Measurements from ENCODE around the gene SH3GL3. TPM values are rescaled to one million over a fixed set of nuclear protein-coding genes. Genes with fewer than 3 reads are reported as not detected.

SH3GL3 gene
- total RNA-seq, 2 experiments from 2014 or later: not detected

DNA sequence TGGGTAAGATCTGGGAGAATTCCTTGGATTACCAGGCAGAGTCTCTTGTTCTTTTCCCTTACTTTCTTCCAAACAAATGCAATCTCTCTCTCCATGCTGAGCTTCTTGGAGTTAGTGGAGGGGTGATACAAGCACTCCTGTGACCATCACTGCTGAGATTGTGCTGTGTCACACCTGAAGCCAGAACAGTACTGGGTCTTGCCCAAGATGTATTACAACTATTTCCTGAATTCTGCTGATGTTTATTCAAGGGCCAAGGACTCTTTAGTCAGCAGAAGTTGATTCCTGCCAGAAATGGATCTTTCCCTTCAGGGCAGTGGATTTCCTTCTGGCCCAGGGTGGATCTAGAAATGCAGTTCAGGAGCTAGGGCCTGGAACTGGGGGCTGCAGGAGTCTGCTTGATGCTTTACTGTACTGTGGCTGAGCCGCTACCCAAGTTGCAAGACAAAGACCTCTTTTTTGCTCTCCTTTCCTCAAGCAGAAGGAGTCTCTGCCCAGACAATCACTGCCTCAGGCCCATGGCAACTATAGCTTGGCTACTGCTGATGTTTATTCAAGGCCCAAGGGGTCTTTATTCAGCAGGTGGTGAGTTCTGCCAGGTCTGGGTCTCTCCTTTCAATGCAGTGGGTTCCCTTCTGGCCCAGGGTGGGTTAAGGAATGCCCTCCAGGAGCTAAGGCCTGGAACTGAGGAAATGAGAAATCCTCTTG lies 98.8 kb downstream of the SH3GL3 start:
- CTCF ChIA-PET: no interaction called here

GRCh38 chr15:83546512-83546888 lies 99.4 kb downstream of the SH3GL3 start:
- no peak overlapping the region for H3K27ac Mint-ChIP-seq

More for the DNA sequence above, 98.8 kb downstream of the SH3GL3 start:
- POLR2A ChIA-PET: no interaction called here
- H3K4me1 Mint-ChIP-seq: no peaks in the 10 kb centered on the region
- H3K36me3 Mint-ChIP-seq (ENCODE audit: low read depth): no peaks in the 10 kb centered on the region
- H3K4me3 Mint-ChIP-seq: no peak overlapping the region
- no peak overlapping the region for H3K27ac Mint-ChIP-seq
- no peaks in the 10 kb centered on the region for H3K9me3 Mint-ChIP-seq
- H3K27me3 Mint-ChIP-seq: peaks cover 4% of the 10 kb centered on the region
- no peak for DNase-seq

GRCh38 chr15:83547168-83547567 lies 100.0 kb downstream of the SH3GL3 start:
- no peak for DNase-seq
- H3K4me1 Mint-ChIP-seq: no peaks in the 10 kb centered on the region
- H3K9me3 Mint-ChIP-seq: no peaks in the 10 kb centered on the region
- CTCF ChIA-PET: no interaction called here
- H3K27me3 Mint-ChIP-seq: peaks cover 6% of the 10 kb centered on the region
- H3K36me3 Mint-ChIP-seq (ENCODE audit: low read depth): no peaks in the 10 kb centered on the region
- POLR2A ChIA-PET: no interaction called here
- H3K4me3 Mint-ChIP-seq: no peak overlapping the region
- no peak overlapping the region for H3K27ac Mint-ChIP-seq

More at GRCh38 chr15:83546512-83546888, 99.4 kb downstream of the SH3GL3 start:
- POLR2A ChIA-PET: no interaction called here
- Mint-ChIP-seq H3K27me3 (peaks cover 6% of the 10 kb centered on the region), H3K4me1 (no peaks in the 10 kb centered on the region), H3K4me3 (no peak overlapping the region), H3K9me3 (no peaks in the 10 kb centered on the region), H3K36me3 (ENCODE audit: low read depth) (no peaks in the 10 kb centered on the region)
- no peak for DNase-seq
- CTCF ChIA-PET: no interaction called here

GRCh38 chr15:83549623-83550022 lies 102.5 kb downstream of the SH3GL3 start:
- CTCF ChIA-PET: no interaction called here
- no peaks in the 10 kb centered on the region for H3K4me1 Mint-ChIP-seq
- no peak for DNase-seq
- H3K27me3 Mint-ChIP-seq: peaks cover 4% of the 10 kb centered on the region
- H3K36me3 Mint-ChIP-seq (ENCODE audit: low read depth): no peaks in the 10 kb centered on the region
- H3K4me3 Mint-ChIP-seq: no peak overlapping the region
- no peaks in the 10 kb centered on the region for H3K9me3 Mint-ChIP-seq
- POLR2A ChIA-PET: no interaction called here
- H3K27ac Mint-ChIP-seq: no peak overlapping the region

- no peak overlapping the region for H3K4me3 Mint-ChIP-seq
- peaks cover 6% of the 10 kb centered on the region for H3K27me3 Mint-ChIP-seq
Measured at GRCh38 chr15:83554558-83554957, 107.4 kb downstream of the SH3GL3 start.

DNA sequence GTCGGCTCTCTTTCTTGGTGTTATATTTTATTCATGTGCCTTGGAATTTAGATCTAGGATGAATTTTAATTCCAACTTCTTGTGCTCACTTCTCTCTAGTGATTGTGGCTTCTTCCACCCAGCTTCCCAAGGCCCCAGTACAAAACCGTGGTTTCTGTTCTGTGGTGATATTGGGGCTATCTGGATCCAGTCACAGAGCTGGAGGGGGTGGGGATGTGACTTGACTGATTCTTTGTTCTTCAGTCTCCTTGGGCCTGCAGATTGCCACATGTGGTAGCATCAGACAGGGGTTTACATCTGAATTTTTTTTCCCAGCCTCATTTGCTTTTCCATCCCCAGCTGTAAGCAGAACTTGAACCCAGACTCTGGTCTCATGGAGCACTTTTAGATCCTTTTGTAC lies 108.2 kb downstream of the SH3GL3 start:
- H3K27me3 Mint-ChIP-seq: peaks cover 6% of the 10 kb centered on the region
- no peaks in the 10 kb centered on the region for H3K36me3 Mint-ChIP-seq (ENCODE audit: low read depth)
- DNase-seq: no peak
- CTCF ChIA-PET: interaction anchor here (1.1 kb wide), 1 partner anchor 109 kb away, joined by 3 read pairs; no protein-coding TSS in a partner anchor
- H3K4me3 Mint-ChIP-seq: no peak overlapping the region
- POLR2A ChIA-PET: no interaction called here
- no peak overlapping the region for H3K27ac Mint-ChIP-seq
- H3K4me1 Mint-ChIP-seq: no peaks in the 10 kb centered on the region
- H3K9me3 Mint-ChIP-seq: no peaks in the 10 kb centered on the region

More at GRCh38 chr15:83554558-83554957, 107.4 kb downstream of the SH3GL3 start:
- H3K4me1 Mint-ChIP-seq: no peaks in the 10 kb centered on the region
- H3K27ac Mint-ChIP-seq: no peak overlapping the region
- no peak for DNase-seq
- ChIA-PET POLR2A (no interaction called here), CTCF (no interaction called here)
- no peaks in the 10 kb centered on the region for H3K36me3 Mint-ChIP-seq (ENCODE audit: low read depth)
- no peaks in the 10 kb centered on the region for H3K9me3 Mint-ChIP-seq

DNA sequence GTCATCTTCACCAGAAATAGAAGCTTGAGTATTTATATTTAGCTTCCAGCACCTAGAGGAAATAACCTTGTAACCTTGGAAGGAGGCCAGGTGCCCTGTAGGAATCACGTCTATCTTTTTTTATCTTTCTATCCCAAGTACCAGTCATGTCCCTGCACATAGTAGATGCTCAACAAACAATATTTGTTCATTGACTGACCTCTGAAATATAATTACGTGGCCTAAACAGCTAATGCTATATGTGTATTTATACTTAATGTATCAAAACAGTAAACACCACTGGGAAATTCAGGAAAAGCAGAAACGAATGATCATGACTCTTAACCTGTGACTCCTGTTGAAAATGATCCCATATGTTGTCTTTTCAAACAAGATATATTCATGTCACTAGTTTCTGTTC lies 108.9 kb downstream of the SH3GL3 start:
- H3K27ac Mint-ChIP-seq: no peak overlapping the region
- no peaks in the 10 kb centered on the region for H3K36me3 Mint-ChIP-seq (ENCODE audit: low read depth)
- CTCF ChIA-PET: interaction anchor here (1.1 to 1.7 kb wide), 2 partner anchors 10 to 110 kb away, joined by 3 to 7 read pairs; no protein-coding TSS in a partner anchor

DNA sequence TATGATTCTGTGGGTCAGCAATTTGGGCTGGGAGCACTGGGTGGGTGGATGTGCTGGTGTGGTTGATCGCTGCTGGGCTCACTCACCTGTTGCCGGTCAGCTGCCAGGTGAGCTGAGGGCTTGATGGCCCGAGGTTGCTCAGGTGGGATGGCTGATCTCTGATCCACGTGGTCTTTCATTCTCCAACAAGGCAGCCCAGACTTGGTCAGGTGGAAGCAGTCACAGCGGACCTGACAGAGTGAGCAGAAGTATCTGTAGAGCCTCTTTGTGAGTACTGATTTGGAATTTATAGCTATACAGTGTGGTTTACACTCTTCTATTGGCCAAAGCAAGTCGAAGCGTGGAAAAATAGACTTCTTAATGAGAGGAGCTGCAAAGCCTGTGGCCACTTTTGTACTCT lies 109.6 kb downstream of the SH3GL3 start:
- H3K27ac Mint-ChIP-seq: no peak overlapping the region
- ChIA-PET POLR2A (no interaction called here), CTCF (interaction anchor here (1.7 to 6.5 kb wide), 2 partner anchors 9 to 119 kb away, joined by 7 to 51 read pairs; no protein-coding TSS in a partner anchor)
- H3K27me3 Mint-ChIP-seq: peaks cover 3% of the 10 kb centered on the region
- no peaks in the 10 kb centered on the region for H3K4me1 Mint-ChIP-seq
- no peak for DNase-seq
- H3K4me3 Mint-ChIP-seq: no peak overlapping the region
- H3K36me3 Mint-ChIP-seq (ENCODE audit: low read depth): no peaks in the 10 kb centered on the region
- H3K9me3 Mint-ChIP-seq: no peaks in the 10 kb centered on the region

More for the DNA sequence above, 108.9 kb downstream of the SH3GL3 start:
- H3K9me3 Mint-ChIP-seq: no peaks in the 10 kb centered on the region
- H3K27me3 Mint-ChIP-seq: peaks cover 6% of the 10 kb centered on the region
- H3K4me1 Mint-ChIP-seq: no peaks in the 10 kb centered on the region
- POLR2A ChIA-PET: no interaction called here
- no peak overlapping the region for H3K4me3 Mint-ChIP-seq
- no peak for DNase-seq

DNA sequence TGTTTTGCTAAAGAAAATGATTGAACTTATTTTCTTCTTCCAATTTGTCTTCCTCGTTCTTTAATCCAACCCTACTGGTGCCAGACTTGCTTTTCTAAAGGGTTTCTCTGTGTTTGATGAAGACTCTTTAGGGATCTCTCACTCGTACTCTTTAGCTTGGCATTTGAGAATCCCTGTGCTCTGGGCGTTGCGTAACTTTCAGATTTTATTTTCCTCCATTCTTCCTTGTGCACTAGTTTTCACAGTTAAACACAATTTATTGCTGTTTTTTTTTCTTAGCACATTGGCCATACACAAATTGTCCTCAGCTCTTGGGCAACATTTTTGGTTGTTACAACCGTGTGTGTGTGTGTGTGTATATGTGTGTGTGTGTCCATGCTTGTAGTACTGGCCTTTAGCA lies 111.0 kb downstream of the SH3GL3 start:
- no peaks in the 10 kb centered on the region for H3K9me3 Mint-ChIP-seq
- no peak for DNase-seq
- no peaks in the 10 kb centered on the region for H3K36me3 Mint-ChIP-seq (ENCODE audit: low read depth)
- H3K4me3 Mint-ChIP-seq: no peak overlapping the region
- H3K4me1 Mint-ChIP-seq: no peaks in the 10 kb centered on the region
- no peak overlapping the region for H3K27ac Mint-ChIP-seq
- POLR2A ChIA-PET: no interaction called here
- peaks cover 3% of the 10 kb centered on the region for H3K27me3 Mint-ChIP-seq
- CTCF ChIA-PET: interaction anchor here (0.8 to 6.5 kb wide), 3 partner anchors 10 to 120 kb away, joined by 4 to 51 read pairs (median 6); no protein-coding TSS in a partner anchor

DNA sequence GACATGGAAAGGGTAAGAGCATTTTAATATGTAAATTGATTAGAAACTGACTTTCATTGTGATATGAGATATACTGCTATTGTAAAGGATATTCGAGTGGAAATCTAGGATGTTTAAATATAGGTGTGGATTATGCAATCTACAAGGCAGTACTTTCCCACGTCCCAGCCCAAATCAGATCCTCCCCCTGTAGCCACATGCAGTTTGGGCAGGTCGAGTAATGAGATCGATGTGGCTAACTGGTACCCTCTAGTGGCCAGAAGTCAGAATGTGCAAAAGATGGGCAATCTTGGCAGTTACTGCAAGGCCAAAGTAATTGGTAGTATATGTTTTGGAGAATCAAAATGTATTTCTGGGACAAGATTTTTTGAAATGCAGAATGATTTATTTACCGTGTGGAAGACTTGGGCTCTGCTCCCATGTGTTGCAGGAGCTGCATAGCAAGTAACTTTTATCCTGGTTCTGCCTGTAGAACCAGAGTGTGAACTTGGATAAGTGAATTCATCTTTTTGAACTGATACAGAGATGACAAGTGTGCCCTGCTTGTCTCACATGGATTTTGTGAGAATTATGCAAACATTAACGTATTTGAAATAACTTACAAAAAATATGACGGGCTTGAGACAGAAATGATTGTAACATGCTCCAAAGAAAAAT lies 112.3 kb downstream of the SH3GL3 start:
- Mint-ChIP-seq H3K27ac (no peak overlapping the region), H3K9me3 (no peaks in the 10 kb centered on the region), H3K27me3 (peaks cover 2% of the 10 kb centered on the region), H3K4me3 (no peak overlapping the region), H3K4me1 (no peaks in the 10 kb centered on the region), H3K36me3 (ENCODE audit: low read depth) (no peaks in the 10 kb centered on the region)
- CTCF ChIA-PET: interaction anchor here (0.8 to 6.5 kb wide), 5 partner anchors 8 to 312 kb away, joined by 6 to 51 read pairs (median 7); partner anchors contain the start of gene SH3GL3
- peak; percentile 45 for DNase-seq
- POLR2A ChIA-PET: no interaction called here

DNA sequence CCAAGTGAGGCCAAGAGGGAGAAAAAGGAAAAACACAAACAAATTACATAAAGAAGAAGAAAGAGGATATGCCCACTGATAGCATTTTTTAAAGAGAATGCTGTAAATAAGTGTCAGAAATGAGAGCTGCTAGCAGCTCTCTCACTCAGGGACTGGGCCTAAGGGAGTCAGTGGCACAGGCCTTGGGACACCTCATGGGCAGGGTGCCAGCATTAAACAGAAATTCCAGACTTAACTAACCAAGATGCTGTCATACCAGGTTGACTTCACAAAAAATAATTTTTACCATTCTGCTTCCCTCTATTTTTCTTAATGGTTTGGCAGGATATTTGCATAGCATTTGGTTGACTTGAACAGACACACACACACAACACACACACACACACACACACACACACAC lies 114.5 kb downstream of the SH3GL3 start:
- Mint-ChIP-seq H3K4me1 (no peaks in the 10 kb centered on the region), H3K27ac (no peak overlapping the region), H3K9me3 (no peaks in the 10 kb centered on the region), H3K4me3 (no peak overlapping the region), H3K36me3 (ENCODE audit: low read depth) (no peaks in the 10 kb centered on the region), H3K27me3 (peaks cover 4% of the 10 kb centered on the region)
- POLR2A ChIA-PET: no interaction called here
- no peak for DNase-seq
- CTCF ChIA-PET: interaction anchor here (1.1 to 6.5 kb wide), 7 partner anchors 9 to 314 kb away, joined by 3 to 51 read pairs (median 7); partner anchors contain the start of gene SH3GL3

DNA sequence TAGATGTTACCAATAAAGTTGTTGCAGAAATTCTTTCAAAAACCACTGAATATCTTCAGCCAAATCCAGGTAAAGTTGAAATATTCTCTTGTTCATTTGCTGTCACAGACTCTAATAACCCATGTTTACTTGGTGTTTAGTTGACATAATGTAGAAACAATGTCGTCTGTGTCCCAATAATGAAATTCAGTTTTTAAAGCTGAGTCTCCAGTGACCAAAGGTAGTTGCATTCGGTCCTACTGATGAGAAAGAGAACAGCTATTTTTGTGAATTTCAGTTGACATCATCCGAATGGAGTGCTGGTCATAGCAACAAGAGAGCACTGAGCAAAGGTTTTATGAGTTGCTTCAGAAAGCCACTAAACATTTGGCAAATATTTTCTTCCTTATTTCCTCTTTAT lies 118.0 kb downstream of the SH3GL3 start:
- POLR2A ChIA-PET: no interaction called here
- no peak for DNase-seq
- Mint-ChIP-seq H3K36me3 (ENCODE audit: low read depth) (no peaks in the 10 kb centered on the region), H3K4me1 (no peaks in the 10 kb centered on the region), H3K27ac (no peak overlapping the region), H3K9me3 (no peaks in the 10 kb centered on the region), H3K27me3 (peaks cover 2% of the 10 kb centered on the region), H3K4me3 (no peak overlapping the region)
- CTCF ChIA-PET: interaction anchor here (1.0 to 2.0 kb wide), 10 partner anchors 9 to 470 kb away, joined by 3 to 7 read pairs (median 4); no protein-coding TSS in a partner anchor

DNA sequence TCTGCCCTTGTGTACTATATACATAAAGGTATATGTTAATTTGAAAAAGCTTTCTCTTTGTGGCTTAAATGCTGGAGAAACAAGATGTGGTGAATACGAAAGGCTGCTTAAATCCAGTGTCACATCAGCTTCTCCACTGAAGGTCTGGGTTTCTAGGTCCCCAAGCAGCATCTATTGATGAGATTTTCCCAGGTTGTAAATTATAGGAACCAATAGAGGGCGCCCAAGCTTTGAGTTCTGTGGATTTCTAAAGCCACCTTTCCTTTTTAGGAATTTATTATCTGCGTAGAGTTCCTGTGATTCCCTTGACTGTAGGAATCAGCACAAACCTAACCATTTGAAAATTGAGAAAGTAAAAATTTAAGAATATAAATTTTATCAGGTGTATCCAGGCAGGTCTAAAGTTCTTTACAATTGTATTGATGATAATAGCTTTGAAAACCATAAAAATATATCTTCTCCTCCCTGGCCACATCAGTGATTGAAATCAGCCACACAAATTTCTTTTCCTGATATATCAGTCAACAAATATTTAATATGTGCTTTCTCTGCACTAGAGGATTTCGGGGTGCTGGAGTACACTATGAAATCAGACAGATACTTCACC lies 118.5 kb downstream of the SH3GL3 start:
- CTCF ChIA-PET: interaction anchor here (1.0 to 2.0 kb wide), 10 partner anchors 8 to 469 kb away, joined by 3 to 7 read pairs (median 4); no protein-coding TSS in a partner anchor
- Mint-ChIP-seq H3K4me3 (no peak overlapping the region), H3K4me1 (no peaks in the 10 kb centered on the region), H3K27me3 (peaks cover 2% of the 10 kb centered on the region), H3K27ac (no peak overlapping the region), H3K36me3 (ENCODE audit: low read depth) (no peaks in the 10 kb centered on the region), H3K9me3 (no peaks in the 10 kb centered on the region)
- DNase-seq: no peak
- POLR2A ChIA-PET: no interaction called here
